ENCODE results near the gene RND1.
A peak's percentile ranks its signal among the peaks of the same experiment; 100 is the strongest.
"Not testable (repeated sequence)": the region's sequence is repeated elsewhere in the genome, so short reads cannot be mapped to it uniquely, and the experiment has no call there.

Gene RND1

DNA sequence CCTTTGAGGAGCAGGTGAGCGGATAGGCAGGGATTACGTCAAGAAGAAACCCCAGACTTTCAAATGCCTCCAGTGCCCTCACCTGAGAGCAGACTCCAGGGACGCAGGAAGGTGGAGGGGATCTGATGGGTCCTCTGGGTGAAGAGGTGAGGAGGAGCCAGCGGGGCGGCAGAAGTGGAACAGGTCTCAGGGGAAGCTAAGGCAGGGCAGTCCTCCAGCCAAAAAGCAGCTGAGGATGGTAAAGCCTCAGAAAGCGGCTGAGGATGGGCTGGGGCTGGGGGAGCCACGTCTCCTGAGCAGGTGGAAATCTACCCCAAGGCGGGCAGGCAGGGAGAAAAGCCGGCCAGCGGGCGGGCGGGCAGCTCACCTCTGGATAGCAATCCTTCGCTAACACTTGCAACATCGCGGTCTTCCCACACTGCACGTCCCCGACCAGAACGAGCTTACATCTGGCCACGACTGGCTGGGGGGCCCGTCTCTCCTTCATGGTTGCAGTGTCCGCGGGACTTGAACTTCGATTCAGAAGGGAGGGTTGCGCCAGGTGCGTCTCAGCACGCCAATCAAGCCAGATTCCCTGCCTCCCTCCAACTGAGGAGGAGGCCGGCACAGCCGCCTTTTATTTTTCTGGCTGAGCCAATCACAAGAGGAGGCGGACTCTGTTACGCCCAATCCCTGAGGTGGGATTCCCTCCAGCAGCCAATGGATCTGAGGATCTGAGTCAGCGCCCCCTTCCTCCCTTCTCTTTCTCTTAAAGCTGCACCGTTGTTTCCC lies at the start of gene RND1:
Gene RND1, minus strand, starts transcription at position 590 of the 771 bp plus-strand sequence. Its CDS starts 103 bp downstream, at position 487.
- peak; percentile 80 for DNase-seq

DNA sequence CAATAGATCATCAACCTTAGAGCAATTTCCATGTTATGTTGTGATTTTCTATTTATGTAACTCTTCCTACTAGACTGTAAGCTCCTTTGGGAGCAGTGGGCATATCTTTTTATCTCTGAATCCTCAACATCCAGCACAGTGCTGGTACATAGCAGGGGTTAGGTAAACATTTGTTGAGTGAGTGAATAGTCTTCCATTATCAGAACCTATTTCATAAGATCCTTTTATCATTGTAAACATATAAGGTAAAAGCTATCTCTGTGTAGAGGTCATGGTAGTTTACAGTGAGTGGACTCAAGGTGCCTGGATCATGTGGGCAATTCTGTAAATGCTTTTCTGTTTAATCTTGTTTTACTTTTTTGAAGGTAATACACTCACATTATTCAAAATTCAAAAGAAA lies 44.5 kb upstream of the RND1 start:
- DNase-seq, result no peak

- not testable (repeated sequence) for DNase-seq
Measured at GRCh38 chr12:48909698-48910097, 44.0 kb upstream of the RND1 start.

- no peak for DNase-seq
Measured at GRCh38 chr12:48907245-48907644, 41.6 kb upstream of the RND1 start.

DNA sequence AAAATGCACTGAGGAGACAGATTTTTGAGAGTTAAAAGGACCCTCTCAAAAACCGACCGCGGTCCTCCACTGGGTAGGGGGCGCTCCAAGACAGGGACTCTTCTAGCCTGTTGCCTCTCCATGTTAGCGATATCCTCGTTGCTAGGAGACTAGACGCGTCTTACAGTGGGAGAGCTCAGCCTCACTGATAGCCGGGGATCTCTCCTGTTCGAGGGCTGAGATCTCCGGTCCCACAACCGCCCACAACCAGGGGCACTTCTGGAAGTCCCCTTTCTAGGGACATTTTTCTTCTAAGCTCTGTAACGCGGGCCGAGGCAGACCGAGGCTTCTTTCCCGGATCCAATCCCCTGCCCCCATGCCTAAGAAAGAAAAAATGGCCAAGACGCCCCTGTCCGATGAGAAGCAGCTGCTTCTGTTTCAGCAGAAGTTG lies 38.3 kb upstream of the RND1 start:
- DNase-seq, result peak; percentile 3

DNA sequence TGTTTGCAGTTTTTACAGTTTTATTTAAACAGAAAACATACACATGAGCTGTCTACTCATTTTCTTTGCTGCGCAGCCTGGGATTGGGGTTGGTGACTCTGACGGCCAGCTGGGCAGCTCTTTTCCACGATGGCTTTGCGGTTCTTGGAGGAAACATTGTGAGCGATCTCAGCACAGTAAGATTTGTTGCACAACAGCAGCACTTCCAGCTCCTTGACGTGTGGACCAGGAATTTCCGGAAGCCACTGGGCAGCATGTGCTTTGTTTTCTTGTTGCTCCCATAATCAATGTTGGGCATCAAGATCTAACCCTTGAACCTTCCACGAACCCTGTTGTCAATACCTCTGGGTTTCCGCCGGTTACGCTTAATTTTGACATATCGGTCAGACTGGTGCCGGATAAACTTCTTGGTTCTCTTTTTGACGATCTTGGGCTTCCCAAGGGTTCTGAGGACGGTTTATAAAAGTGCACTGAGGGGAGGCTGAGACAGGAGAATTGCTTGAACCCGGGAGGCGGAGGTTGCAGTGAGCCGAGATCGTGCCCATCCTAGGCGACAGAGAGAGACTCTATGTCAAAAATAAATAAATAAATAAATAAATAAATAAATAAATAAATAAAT lies 37.8 kb upstream of the RND1 start:
- DNase-seq, result no peak

DNA sequence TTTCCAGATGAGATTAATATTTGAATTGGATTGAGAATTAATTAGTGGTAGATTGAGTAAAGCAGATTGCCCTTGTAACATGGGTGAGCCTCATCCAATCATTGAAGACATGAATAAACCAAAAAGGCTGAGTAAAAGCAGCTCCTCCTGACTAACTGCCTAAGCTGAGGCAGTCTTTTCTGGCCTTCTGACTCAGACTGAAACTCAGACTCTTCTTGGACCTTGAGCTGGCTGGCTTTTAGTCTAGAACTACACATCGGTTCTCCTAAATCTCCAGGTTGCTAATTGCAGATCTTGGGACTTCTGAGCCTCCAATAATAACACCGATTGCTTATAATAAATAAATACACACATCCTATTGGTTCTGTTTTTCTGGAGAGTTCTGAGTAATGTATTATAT lies 35.6 kb upstream of the RND1 start:
- no peak for DNase-seq

DNA sequence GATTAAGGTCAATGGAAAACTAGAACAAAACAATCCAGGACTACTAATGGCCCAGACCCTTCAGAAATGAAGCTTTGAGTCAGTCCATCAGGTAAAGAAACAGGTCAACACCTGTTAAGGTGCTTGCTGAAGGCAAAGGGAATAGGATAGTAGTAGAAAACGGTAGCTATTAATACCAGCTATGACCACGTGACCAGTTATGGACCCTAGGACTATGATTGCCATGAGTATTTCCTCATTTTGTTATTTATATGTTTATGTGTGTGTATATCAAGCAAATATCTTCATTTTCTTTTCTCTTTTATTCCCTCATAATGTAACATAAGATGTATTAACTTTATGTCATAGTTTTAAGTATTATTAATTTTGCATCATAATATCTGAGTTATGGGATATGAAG lies 34.0 kb upstream of the RND1 start:
- DNase-seq, result no peak

GRCh38 chr12:48894271-48894670 lies 28.6 kb upstream of the RND1 start:
- no peak for DNase-seq

DNA sequence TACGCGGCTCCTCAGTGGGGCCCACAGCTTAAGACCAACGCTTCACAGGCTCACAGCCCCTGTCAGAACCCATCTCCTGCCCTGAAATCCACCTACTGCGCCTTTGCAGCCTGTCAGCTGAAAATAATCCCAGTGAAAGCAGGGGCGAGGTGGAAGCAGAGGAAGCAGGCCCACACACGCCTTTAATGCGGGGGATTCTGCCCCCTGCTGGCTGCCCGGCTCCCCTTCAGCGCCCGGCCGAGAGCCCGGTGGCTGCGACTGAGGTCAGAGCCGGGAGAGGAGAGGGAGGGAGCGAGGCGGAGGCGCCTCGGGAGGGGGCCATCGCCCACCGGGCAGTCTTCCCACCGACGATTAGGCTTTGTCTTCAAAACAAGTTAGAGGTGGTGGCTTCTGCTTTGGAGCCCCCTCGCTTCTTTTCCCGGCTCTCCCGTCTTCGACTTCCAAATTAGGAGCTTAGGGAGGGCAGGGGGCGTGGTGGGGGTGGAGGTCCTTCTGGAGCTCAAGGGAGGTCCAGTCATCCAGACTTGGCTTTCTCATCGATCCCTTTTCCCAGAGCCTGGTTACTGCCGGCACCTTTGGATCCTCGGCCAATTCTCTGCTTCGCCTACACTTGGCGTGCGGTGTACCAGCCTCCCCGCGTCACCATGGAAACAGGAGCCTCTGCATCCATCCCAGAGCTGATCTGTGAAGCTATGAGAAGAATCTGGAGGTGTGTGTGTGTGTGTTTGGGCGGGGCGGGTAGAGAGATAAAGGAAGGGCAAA lies 25.2 kb upstream of the RND1 start:
- DNase-seq, result peak; percentile 79

DNA sequence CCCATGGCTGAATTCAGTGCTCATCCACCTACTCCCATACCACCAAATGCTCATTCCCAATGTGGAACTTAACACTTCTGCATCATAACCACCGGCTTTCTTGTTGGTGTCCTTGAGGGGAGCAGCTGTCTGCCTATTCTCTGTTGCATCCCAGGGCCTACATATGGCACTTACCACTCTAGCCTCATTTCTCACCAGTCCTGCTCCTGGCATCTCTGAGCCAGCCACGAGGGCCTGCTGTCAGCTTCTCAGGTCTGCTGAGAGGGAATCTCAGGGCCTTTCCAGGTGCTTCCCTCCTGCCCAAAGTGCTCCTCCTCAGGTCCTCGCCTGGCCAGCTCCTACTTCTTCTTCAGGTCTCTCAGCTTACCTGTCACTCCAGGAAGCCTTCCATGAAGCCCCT lies 24.0 kb upstream of the RND1 start:
- no peak for DNase-seq

- DNase-seq, result peak; percentile 7
Measured at GRCh38 chr12:48883305-48884161, 17.9 kb upstream of the RND1 start.

GRCh38 chr12:48882972-48883304 lies 17.3 kb upstream of the RND1 start:
- no peak for DNase-seq

GRCh38 chr12:48882315-48882687 lies 16.6 kb upstream of the RND1 start:
- no peak for DNase-seq

GRCh38 chr12:48881686-48882314 lies 16.1 kb upstream of the RND1 start:
- DNase-seq, result no peak

GRCh38 chr12:48880647-48881046 lies 15.0 kb upstream of the RND1 start:
- DNase-seq, result no peak

- DNase-seq, result no peak
Measured at GRCh38 chr12:48878548-48878947, 12.9 kb upstream of the RND1 start.

GRCh38 chr12:48875944-48876515 lies 10.4 kb upstream of the RND1 start:
- no peak for DNase-seq

DNA sequence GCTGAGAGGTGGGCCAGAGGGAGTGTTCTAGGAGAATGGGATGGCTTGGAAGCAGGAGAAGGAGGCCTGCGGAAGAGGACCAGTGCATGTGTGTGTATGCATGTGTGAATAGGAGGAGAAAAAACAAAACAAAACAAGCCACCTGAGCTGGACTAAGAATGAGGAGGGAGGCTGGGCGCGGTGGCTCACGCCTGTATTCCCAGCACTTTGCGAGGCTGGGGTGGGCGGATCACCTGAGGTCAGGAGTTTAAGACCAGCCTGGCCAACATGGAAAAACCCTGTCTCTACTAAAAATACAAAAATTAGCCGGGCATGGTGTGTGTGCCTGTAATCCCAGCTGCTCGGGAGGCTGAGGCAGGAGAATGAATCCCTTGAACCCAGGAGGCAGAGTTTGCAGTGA lies 7.9 kb upstream of the RND1 start:
- DNase-seq, result not testable (repeated sequence)

GRCh38 chr12:48873096-48873495 lies 7.4 kb upstream of the RND1 start:
- no peak for DNase-seq

DNA sequence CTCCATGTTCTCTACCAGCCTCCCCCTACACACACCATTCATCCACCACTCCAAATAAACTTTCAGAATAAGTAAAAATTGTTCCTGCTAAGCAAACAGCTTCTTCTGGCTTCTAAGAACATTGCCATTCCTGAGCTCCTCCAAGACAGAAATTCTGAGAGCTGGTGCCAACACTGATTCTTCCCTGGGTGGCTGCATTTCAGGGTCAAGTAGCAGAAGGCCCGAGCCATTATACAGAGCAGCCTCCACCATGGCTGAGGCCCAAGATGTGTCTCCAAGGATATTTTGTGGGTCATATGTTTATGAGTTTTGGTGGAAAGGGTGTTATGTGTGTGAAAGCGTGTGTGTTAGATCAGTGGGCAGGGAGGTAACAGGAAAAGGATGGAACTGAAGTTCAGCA lies 3.5 kb upstream of the RND1 start:
- no peak for DNase-seq

DNA sequence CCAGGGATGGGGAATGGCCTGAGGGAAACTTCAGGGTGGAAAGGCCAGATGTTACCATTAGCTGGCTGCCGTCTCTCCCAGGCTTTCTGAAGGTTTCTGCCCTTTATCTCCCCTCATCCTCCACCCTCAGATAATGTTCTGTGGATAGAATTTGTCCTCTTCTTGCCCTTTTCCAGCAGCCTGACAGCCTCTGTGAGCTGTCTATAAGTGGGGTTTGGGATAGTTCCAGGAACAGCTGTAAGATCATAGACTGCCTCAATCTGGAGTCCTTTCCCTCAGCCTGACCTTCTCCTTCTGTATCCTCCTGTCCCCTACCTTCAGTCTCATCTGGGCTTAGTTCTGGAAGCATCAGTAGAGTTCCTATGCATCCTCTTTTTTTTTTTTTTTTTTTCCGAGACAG lies 2.8 kb upstream of the RND1 start:
- no peak for DNase-seq
